NCI-H2171 treated with DMSO at 0.1 percent for 48 hours (cell line): Measurements from ENCODE around the gene BDH2.

Experiments used
- DNase-seq: peaks from one replicate; lab custom pipeline; 2025; lab: John Stamatoyannopoulos, UW

Gene BDH2

DNA sequence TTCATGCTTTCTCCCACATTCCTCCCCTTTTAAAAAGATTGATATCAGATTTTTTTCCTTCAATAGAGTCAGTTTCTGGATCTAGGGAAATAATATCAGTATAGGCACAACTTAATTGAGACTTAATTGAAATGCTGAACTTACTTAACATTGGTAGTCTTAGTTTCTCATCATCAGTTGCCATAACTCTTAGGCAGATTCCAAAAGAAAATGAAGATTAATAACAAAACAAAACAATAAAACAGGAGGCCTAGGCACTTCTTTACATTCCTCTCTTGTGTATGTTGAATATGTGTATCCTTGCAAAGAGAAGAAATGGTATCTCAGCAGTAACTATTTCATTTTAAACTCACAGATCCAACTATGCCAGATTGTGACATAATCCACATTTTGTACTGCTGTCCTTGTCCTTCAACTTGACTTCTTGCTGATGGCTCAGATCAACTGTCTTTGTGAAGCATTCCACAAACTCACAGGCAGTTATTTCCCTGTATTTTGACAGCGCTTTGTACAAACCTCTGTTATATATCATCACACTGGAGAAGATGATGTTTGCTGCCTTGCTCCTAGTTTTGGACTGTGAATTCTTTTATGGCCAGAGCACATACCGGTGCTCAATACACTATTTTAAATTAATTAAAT is 14.0 kb downstream of the BDH2 start:
- DNase-seq, result no peak

GRCh38 chr4:103079621-103080020 is 20.0 kb downstream of the BDH2 start:
- DNase-seq, result no peak

DNA sequence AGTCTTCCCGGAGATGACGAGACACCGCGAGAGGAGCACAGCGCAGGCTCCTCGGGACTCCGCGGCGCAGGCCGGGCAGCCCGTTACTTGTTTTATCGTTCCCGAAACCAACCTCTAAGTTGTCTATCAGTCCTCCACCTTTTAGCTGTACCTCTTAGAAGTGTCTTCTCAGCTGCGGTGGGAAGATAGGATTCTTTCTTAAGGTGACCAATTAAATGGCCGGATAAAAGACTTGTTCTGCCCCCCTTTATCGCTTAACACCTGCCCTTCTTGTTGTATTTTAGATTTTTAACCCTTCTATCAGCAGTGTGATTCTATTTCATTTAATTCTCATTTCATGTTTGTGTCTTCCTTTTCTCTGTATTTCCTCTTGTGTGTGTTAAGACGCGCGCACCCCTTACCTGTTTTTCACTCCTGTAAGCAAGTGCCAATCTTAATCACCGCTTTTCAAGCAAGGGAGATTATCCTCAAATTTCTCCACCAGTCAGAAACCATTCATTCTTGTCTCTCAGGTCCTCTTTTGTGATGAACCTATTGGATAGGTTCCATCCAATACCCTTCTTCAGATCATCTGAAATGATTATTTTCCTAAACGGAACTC is 22.8 kb downstream of the BDH2 start, which contains the start of gene SLC9B2:
Gene SLC9B2, minus strand, starts transcription at position 15 of the 601 bp plus-strand sequence. CDS start 9,211 bp downstream, outside the sequence.
- peak; percentile 27 for DNase-seq

DNA sequence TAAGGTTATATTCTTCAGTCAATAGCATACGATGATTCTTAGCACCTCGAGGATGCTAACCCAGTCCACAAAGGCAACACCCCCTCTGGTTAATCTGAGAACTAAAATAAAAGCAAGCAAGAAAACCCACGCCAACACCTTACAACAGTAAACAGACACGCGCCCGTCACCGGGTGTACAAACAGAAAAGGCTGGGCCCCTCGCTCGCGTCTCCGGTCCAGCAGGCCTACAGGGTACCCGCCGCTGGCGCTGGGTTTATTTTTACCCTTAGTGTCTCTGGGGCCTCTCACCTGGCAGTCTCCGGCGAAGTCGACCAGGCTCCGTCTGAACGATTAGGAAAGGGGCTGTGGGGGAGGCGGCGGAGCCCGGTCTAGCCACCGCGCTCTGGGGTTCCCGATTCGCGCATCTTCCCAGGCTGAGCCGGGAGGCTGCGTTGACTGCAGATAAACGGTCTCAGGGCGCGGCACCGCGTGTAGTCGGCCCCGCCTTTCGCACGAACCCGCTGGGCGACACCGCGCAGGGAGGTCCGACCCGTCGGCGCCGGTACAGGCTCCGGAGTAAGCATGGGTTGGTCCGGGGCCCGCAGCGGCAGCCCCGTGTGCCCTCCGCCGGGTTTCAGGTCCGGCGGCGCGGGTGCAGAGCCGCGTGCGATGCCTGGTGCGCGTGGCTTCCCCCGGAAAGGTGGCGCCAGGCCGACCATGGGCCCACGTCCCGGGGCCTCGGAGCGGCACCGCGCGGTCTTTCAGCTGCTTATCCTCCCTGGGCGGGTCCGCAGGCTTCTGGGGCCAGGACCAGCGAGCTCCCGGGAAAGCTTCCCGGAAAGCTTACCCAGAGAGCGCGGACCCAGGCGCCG is 23.5 kb downstream of the BDH2 start:
- DNase-seq, result peak; percentile 67

DNA sequence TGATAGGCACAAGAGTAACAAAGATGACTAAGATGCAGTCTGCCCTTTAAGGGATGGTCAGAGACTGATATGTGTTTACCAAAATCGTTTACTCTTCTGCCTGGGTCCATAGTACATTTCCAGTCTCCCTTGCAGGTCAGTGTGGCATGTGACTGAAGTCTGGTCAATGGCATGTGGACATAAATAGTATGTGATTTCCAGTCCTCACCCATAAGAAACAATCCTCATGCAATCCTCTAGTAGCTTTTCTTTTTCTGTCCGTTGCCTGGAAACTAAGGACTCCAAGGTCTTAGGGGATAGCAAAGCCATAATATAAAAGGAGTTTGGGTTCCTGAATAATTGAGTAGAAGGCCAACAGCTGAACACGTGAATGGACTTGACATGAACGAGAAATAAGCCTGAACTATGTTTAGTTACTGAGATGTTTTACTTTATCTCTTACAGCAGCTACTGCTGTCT is 24.2 kb downstream of the BDH2 start:
- DNase-seq, result peak; percentile 31

DNA sequence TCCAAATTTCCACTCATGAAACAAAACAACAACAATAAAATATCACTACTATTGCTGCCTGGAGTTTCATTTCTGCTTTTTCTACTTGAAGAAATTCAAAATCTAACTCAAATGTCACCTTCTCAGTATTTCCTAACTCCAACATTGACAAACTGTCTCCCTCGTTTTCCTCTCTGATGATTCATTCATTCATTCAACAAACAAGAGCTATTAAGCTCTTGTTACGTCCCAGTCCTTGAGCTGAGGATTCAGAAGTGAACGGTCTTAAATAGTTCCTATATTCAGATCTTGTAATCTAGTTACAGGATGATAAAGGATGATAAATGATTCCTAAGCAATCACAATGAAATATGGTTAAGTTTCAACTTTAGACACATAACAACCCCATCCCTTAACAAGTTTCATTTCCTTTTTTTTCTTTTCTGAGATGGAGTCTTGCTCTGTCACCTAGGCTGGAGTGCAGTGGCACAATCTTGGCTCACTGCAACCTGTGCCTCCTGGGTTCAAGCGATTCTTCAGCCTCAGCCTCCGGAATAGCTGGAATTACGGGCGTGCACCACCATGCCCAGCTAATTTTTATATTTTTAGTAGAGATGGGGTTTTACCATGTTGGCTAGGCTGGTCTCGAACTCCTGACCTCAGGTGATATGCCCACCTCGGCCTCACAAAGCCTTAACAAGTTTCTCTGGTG is 24.7 kb downstream of the BDH2 start:
- no peak for DNase-seq

- no peak for DNase-seq
Measured at GRCh38 chr4:103073792-103074438, 25.7 kb downstream of the BDH2 start.

- DNase-seq, result no peak
Measured at GRCh38 chr4:103067841-103068547, 31.6 kb downstream of the BDH2 start.

- no peak for DNase-seq
Measured at GRCh38 chr4:103060453-103061148, 39.0 kb downstream of the BDH2 start.

- no peak for DNase-seq
Measured at GRCh38 chr4:103054030-103054429, 45.6 kb downstream of the BDH2 start.

DNA sequence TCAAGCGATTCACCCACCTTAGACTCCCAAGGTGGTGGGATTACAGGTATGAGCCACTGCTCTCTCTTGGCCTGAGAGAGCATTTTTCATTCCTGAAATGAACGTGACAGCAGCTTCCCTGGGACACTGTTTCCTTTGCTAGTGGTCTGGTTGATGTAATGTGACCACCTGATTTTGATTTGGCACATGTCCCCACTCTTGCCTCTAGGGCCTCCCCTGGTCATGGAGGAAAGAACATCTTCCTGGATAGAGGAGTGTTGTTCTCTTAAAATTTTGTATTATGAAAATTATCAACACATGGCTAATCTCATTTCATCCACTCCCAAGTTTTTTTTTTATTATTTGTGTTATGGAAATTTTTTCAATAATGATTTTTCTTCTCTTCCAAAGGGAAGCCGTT is 46.9 kb downstream of the BDH2 start:
- DNase-seq, result no peak

DNA sequence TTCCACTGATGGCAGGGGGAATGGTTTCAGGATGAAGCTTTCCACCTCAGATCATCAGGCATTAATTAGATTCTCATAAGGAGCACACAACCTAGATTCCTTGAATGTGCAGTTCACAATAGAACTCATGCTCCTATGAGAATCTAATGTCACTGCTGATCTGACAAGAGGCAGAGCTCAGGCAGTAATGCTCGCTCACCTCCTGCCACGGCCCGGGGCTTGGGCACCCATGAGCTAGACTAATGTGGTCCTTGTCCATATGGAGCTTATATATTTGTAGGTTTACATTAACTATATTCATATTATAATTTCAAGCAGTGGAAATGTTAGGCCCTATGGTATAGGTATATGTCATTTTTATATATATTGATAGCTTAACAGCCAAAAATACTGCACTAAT is 47.5 kb downstream of the BDH2 start:
- no peak for DNase-seq

DNA sequence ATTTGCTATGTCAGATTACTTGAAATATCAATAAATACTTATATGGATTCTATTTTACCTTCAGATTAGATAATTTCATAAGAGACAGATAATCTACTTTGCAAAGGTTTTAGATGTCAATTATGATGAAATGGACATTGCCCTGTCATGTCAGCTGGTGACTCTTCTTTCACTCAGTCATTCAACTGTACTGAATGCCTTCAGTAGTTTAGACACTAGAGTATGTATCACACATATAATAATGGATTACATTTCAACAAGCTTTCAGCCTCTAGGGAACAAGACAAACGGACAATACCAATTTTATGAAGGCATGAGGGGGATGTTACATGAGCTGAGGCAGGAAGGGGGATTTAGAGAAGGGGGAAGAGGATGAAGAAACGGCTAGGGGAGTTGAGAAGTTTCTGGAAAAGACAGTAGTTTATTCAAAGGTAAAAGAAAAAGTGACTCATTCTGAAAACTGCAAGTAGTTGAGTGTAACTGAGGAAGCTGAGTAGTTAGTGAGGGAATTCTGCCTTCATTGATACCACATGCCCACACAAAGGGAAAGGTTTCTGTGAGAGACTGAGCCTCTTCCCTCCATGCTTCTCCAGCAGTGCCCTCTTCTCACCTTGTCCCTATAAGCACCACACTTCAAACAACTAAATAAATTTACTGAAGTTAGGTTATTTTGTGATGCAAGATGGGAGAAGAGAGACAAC is 48.7 kb downstream of the BDH2 start:
- DNase-seq, result no peak

- no peak for DNase-seq
Measured at GRCh38 chr4:103046416-103047290, 53.0 kb downstream of the BDH2 start.

- no peak for DNase-seq
Measured at GRCh38 chr4:103044183-103044582, 55.5 kb downstream of the BDH2 start.

- no peak for DNase-seq
Measured at GRCh38 chr4:103036169-103036568, 63.5 kb downstream of the BDH2 start.

- DNase-seq, result peak; percentile 7
Measured at GRCh38 chr4:103032574-103032973, 67.1 kb downstream of the BDH2 start.

- DNase-seq, result no peak
Measured at GRCh38 chr4:103030791-103031190, 68.8 kb downstream of the BDH2 start.

- no peak for DNase-seq
Measured at GRCh38 chr4:103029300-103029699, 70.3 kb downstream of the BDH2 start.
